GF-D8 (cell line): ENCODE data around the gene DMRT1.
"Not testable (repeated sequence)": the region's sequence is repeated elsewhere in the genome, so short reads cannot be mapped to it uniquely, and the experiment has no call there.

Experiments used
- DNase-seq: peaks from one replicate; lab custom pipeline; 2025; lab: John Stamatoyannopoulos, UW

The DMRT1 gene

GRCh38 chr9:860706-861105 lies 19.2 kb downstream of the DMRT1 start:
- DNase-seq, result no peak

- DNase-seq, result not testable (repeated sequence)
Measured at GRCh38 chr9:861525-861924, 20.0 kb downstream of the DMRT1 start.

GRCh38 chr9:875119-875962 lies 33.8 kb downstream of the DMRT1 start:
- no peak for DNase-seq

GRCh38 chr9:876425-876824 lies 34.9 kb downstream of the DMRT1 start:
- no peak for DNase-seq

GRCh38 chr9:878239-878638 lies 36.7 kb downstream of the DMRT1 start:
- DNase-seq, result no peak

- DNase-seq, result no peak
Measured at GRCh38 chr9:880725-881124, 39.2 kb downstream of the DMRT1 start.

GRCh38 chr9:882416-882924 lies 41.0 kb downstream of the DMRT1 start:
- DNase-seq, result no peak

GRCh38 chr9:883011-883410 lies 41.5 kb downstream of the DMRT1 start:
- DNase-seq, result no peak

- no peak for DNase-seq
Measured at GRCh38 chr9:886886-887285, 45.4 kb downstream of the DMRT1 start.

- DNase-seq, result no peak
Measured at GRCh38 chr9:892123-892522, 50.6 kb downstream of the DMRT1 start.

- no peak for DNase-seq
Measured at GRCh38 chr9:893115-893514, 51.6 kb downstream of the DMRT1 start.

- DNase-seq, result peak; percentile 8
Measured at GRCh38 chr9:893843-894420, 52.4 kb downstream of the DMRT1 start.

GRCh38 chr9:899440-900184 lies 58.1 kb downstream of the DMRT1 start:
- peak; percentile 21 for DNase-seq

- DNase-seq, result no peak
Measured at GRCh38 chr9:903886-904285, 62.4 kb downstream of the DMRT1 start.

- DNase-seq, result no peak
Measured at GRCh38 chr9:905906-906305, 64.4 kb downstream of the DMRT1 start.

GRCh38 chr9:908536-909205 lies 67.2 kb downstream of the DMRT1 start:
- no peak for DNase-seq

- DNase-seq, result no peak
Measured at GRCh38 chr9:911005-911404, 69.5 kb downstream of the DMRT1 start.

- DNase-seq, result no peak
Measured at GRCh38 chr9:912776-913175, 71.3 kb downstream of the DMRT1 start.

GRCh38 chr9:913526-913925 lies 72.0 kb downstream of the DMRT1 start:
- not testable (repeated sequence) for DNase-seq

- no peak for DNase-seq
Measured at GRCh38 chr9:917730-918129, 76.2 kb downstream of the DMRT1 start.

- no peak for DNase-seq
Measured at GRCh38 chr9:920927-921326, 79.4 kb downstream of the DMRT1 start.

GRCh38 chr9:922171-922570 lies 80.7 kb downstream of the DMRT1 start:
- no peak for DNase-seq
